Duodenal mucosa (tissue), 2 donors: Measurements from ENCODE around the gene ZDBF2.

Experiments used
- H3K27ac ChIP-seq: one replicate; pipeline ENCODE4 v1.7.0; 2013; ENCODE audit warnings: low read depth, low read length
- H3K27me3 ChIP-seq, 2 donors: one replicate each; pipeline ENCODE4 v1.7.0; 2013; ENCODE audit warnings: low read length in 2 of 2, control low read depth in 1 of 2; ENCODE audit not compliant: insufficient read depth in 2 of 2, control insufficient read depth in 1 of 2
- H3K36me3 ChIP-seq, 2 donors: one replicate each; pipeline ENCODE4 v1.7.0; 2013; ENCODE audit warnings: low read length in 2 of 2, control low read depth in 1 of 2; ENCODE audit not compliant: insufficient read depth in 2 of 2, control insufficient read depth in 1 of 2
- H3K4me1 ChIP-seq, 2 donors: one replicate each; pipeline ENCODE4 v1.7.0; 2013; ENCODE audit warnings: low read length in 2 of 2, control low read depth in 1 of 2; ENCODE audit not compliant: insufficient read depth in 2 of 2, control insufficient read depth in 1 of 2
- H3K4me3 ChIP-seq, 2 donors: one replicate each; pipeline ENCODE4 v1.7.0; 2013; ENCODE audit warnings: low read length in 2 of 2, low read depth in 1 of 2
- H3K9ac ChIP-seq, 2 donors: one replicate each; pipeline ENCODE4 v1.7.0; 2013; ENCODE audit warnings: low read length in 2 of 2, low read depth in 1 of 2
- H3K9me3 ChIP-seq, 2 donors: one replicate each; pipeline ENCODE4 v1.7.0; 2013; ENCODE audit warnings: low read length in 2 of 2, control low read depth in 1 of 2; ENCODE audit not compliant: control insufficient read depth in 1 of 2

Gene ZDBF2

GRCh38 chr2:206323033-206323432 lies 48.6 kb downstream of the ZDBF2 start:
- H3K4me3 ChIP-seq, result no peak overlapping the region
- H3K4me1 ChIP-seq, result no peaks in the 10 kb centered on the region
- no peak overlapping the region for H3K27ac ChIP-seq
- H3K9ac ChIP-seq, result no peak overlapping the region
- no peaks in the 10 kb centered on the region for H3K27me3 ChIP-seq
- peaks cover 0 to 10% of the 10 kb centered on the region in 2 donors for H3K9me3 ChIP-seq
- H3K36me3 ChIP-seq, result no peaks in the 10 kb centered on the region

DNA sequence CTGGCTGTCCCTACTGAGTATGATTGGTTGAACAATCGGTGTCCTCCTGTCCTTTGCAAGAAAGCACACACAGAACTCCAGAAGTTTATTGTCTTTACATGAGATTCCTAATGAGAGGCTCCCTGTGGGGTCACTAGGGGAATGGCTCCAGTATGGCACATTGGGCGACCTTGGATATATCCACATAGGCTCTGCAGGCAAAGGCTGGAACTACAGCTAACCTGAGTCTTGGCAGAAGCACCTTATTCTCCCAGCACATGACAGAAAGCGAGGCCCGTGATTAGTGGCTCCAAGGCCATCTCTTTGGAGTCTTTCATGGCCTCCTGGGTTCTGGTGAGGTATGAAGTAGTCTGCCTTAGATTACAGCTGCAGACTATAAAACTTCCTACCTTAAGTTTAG lies 49.0 kb downstream of the ZDBF2 start:
- Histone ChIP-seq H3K9me3 (peaks cover 0 to 7% of the 10 kb centered on the region in 2 donors), H3K36me3 (no peaks in the 10 kb centered on the region), H3K27ac (no peak overlapping the region), H3K9ac (no peak overlapping the region), H3K27me3 (no peaks in the 10 kb centered on the region), H3K4me1 (no peaks in the 10 kb centered on the region), H3K4me3 (no peak overlapping the region)

GRCh38 chr2:206324869-206325268 lies 50.4 kb downstream of the ZDBF2 start:
- no peaks in the 10 kb centered on the region for H3K4me1 ChIP-seq
- no peaks in the 10 kb centered on the region for H3K36me3 ChIP-seq
- H3K27me3 ChIP-seq, result no peaks in the 10 kb centered on the region
- H3K4me3 ChIP-seq, result no peak overlapping the region
- no peak overlapping the region for H3K27ac ChIP-seq
- H3K9me3 ChIP-seq, result no peaks in the 10 kb centered on the region
- H3K9ac ChIP-seq, result no peak overlapping the region

GRCh38 chr2:206328974-206329373 lies 54.5 kb downstream of the ZDBF2 start:
- Histone ChIP-seq H3K9me3 (no peaks in the 10 kb centered on the region), H3K9ac (no peak overlapping the region), H3K4me1 (no peaks in the 10 kb centered on the region), H3K27ac (no peak overlapping the region), H3K4me3 (no peak overlapping the region), H3K27me3 (no peaks in the 10 kb centered on the region), H3K36me3 (no peaks in the 10 kb centered on the region)

DNA sequence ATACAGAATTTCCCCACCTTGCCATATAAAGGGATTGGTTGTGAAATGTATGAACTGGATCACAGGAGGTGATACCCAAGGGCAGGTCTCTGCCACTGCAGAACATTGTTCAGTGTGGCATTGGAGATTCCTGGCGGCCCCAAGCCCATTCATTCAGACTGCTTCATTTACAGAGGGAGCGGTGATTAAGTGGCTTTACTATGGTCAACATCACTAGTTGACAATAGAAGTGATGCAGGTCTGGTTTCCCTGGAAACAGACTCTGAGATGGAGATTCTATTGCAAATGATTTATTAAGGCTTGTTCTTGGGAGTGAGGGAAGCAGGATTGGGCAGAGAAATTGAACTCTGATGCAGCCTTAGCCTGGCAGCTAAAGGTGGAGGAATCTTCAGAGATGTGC lies 62.4 kb downstream of the ZDBF2 start:
- Histone ChIP-seq H3K36me3 (no peaks in the 10 kb centered on the region), H3K27me3 (no peaks in the 10 kb centered on the region), H3K27ac (no peak overlapping the region), H3K4me3 (no peak overlapping the region), H3K9me3 (no peaks in the 10 kb centered on the region), H3K9ac (no peak overlapping the region), H3K4me1 (no peaks in the 10 kb centered on the region)

- H3K9me3 ChIP-seq, result no peaks in the 10 kb centered on the region
- no peaks in the 10 kb centered on the region for H3K27me3 ChIP-seq
- H3K36me3 ChIP-seq, result no peaks in the 10 kb centered on the region
- H3K27ac ChIP-seq, result no peak overlapping the region
- no peak overlapping the region for H3K9ac ChIP-seq
- H3K4me3 ChIP-seq, result no peak overlapping the region
- H3K4me1 ChIP-seq, result no peaks in the 10 kb centered on the region
Observed at GRCh38 chr2:206337956-206338355, 63.5 kb downstream of the ZDBF2 start.

GRCh38 chr2:206341396-206341795 lies 66.9 kb downstream of the ZDBF2 start:
- Histone ChIP-seq H3K4me1 (no peaks in the 10 kb centered on the region), H3K4me3 (no peak overlapping the region), H3K9me3 (no peaks in the 10 kb centered on the region), H3K27me3 (no peaks in the 10 kb centered on the region), H3K9ac (no peak overlapping the region), H3K36me3 (no peaks in the 10 kb centered on the region), H3K27ac (no peak overlapping the region)

- no peak overlapping the region for H3K27ac ChIP-seq
Observed at GRCh38 chr2:206343144-206343543, 68.7 kb downstream of the ZDBF2 start.

DNA sequence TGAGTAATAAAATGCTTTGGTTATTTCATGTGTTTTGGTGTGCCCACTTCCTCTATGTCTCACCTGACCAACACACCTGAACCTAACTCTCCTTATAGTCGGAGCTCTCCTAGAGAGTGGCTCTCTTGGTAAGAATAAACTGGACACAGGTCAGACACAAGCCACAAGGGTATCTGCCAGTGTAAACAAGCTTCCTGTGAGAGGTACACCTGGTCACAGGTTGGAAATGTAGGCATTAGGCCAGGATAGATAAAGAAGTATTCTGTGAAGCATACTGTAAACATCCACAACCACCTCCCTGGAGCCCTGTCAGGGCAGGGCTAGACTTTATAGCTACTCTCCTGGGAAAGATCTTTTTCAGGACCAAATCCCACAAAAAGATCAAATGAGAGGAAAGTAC lies 69.4 kb downstream of the ZDBF2 start:
- H3K4me1 ChIP-seq, result no peaks in the 10 kb centered on the region
- no peaks in the 10 kb centered on the region for H3K9me3 ChIP-seq
- no peak overlapping the region for H3K9ac ChIP-seq
- H3K36me3 ChIP-seq, result no peaks in the 10 kb centered on the region
- H3K4me3 ChIP-seq, result no peak overlapping the region
- no peaks in the 10 kb centered on the region for H3K27me3 ChIP-seq
- H3K27ac ChIP-seq, result no peak overlapping the region

More at GRCh38 chr2:206343144-206343543, 68.7 kb downstream of the ZDBF2 start:
- Histone ChIP-seq H3K9me3 (no peaks in the 10 kb centered on the region), H3K9ac (no peak overlapping the region), H3K4me3 (no peak overlapping the region), H3K27me3 (no peaks in the 10 kb centered on the region), H3K36me3 (no peaks in the 10 kb centered on the region), H3K4me1 (no peaks in the 10 kb centered on the region)

GRCh38 chr2:206345606-206346005 lies 71.1 kb downstream of the ZDBF2 start:
- Histone ChIP-seq H3K9me3 (peaks cover 0 to 6% of the 10 kb centered on the region in 2 donors), H3K4me3 (no peak overlapping the region), H3K4me1 (no peaks in the 10 kb centered on the region), H3K27me3 (no peaks in the 10 kb centered on the region), H3K9ac (no peak overlapping the region), H3K36me3 (no peaks in the 10 kb centered on the region), H3K27ac (no peak overlapping the region)

DNA sequence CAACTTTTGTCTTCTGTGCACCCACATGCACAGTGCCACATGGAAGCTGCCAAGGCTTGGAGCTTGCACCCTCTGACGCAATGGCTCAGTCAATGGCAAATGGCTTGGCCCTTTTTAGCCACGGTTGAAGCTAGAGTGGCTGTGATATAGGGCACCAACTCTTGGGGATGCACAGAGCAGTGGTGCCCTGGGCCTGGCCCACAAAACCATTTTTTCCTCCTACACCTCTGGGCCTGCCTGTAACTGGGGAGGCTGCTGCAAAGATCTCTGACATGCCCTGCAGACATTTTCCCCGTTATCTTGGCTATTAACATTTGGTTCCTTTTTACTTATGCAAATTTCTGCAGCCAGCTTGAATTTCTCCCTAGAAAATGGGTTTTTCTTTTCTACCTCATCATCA lies 74.9 kb downstream of the ZDBF2 start:
- Histone ChIP-seq H3K9ac (no peak overlapping the region), H3K9me3 (peaks cover 0 to 6% of the 10 kb centered on the region in 2 donors), H3K4me1 (no peaks in the 10 kb centered on the region), H3K4me3 (no peak overlapping the region), H3K27me3 (no peaks in the 10 kb centered on the region), H3K27ac (no peak overlapping the region), H3K36me3 (no peaks in the 10 kb centered on the region)
